Lower leg skin (tissue), 3 donors: ENCODE data around the gene NUDT13.

Experiments used
- CTCF ChIP-seq, 3 donors: fragments of 450-650 bp; IDR thresholded peaks; one replicate each; pipeline ENCODE4 v1.5.1; 2016; ENCODE audit warnings: antibody characterized with exemption in 3 of 3, mild to moderate bottlenecking in 3 of 3, moderate library complexity in 2 of 3
- POLR2A ChIP-seq, 2 donors: fragments of 450-650 bp; IDR thresholded peaks; one replicate each; pipeline ENCODE4 v1.6.1; 2016 to 2017; ENCODE audit warnings: antibody characterized with exemption in 2 of 2, mild to moderate bottlenecking in 1 of 2, moderate library complexity in 1 of 2

- TF ChIP-seq POLR2A (IDR thresholded peaks at IDR 0.05) (no peak), CTCF (IDR thresholded peaks at IDR 0.05) (no peak)
Observed at GRCh38 chr10:73156054-73156453, 45.8 kb downstream of the NUDT13 start.
